NCI-H2081 treated with DMSO at 0.1 percent for 48 hours (cell line): ENCODE results near the gene IL23A.
"Not testable (repeated sequence)": the region's sequence is repeated elsewhere in the genome, so short reads cannot be mapped to it uniquely, and the experiment has no call there.

Experiments
- DNase-seq: peaks from one replicate; lab custom pipeline; 2025; lab: John Stamatoyannopoulos, UW

IL23A gene

DNA sequence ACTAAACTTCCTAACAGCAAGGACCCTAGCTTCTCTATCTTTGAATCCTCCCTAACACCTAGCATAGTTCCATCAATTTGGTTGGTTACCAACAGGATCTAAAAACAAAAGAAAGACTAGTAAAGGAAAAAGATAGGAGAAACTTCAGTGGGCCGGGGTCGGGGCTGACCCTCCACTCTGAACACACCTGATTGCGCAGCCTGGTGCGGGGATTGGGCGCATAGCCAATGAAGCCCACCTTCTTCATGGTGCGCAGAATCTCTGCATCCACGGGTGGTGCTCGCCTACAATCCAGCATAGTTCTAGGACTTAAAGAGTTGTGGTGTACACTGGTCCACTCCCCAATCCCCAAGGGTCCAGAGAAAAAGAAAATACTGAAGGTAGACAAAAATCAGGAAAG, 12.6 kb upstream of the IL23A start:
- DNase-seq, result no peak

DNA sequence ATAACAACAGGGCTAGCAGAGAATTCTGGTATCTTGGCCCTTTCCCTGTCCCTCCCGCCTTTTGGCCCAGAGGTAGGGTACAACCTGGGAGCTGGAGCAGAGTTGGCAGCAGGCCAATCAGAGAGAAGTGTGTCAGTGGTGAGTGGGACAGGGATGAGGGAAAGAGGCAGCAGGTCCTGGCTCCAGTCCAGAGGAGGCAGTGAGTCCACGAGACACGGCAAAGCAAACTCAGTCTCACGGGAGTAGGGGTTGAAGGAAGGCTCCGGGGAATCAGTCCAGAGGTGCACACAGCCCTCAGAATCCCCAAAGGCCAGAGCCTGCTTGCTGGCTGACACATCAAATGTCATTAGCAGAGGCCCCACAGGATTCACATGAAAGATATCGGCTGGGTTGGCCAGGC, 12.2 kb upstream of the IL23A start:
- DNase-seq, result no peak

DNA sequence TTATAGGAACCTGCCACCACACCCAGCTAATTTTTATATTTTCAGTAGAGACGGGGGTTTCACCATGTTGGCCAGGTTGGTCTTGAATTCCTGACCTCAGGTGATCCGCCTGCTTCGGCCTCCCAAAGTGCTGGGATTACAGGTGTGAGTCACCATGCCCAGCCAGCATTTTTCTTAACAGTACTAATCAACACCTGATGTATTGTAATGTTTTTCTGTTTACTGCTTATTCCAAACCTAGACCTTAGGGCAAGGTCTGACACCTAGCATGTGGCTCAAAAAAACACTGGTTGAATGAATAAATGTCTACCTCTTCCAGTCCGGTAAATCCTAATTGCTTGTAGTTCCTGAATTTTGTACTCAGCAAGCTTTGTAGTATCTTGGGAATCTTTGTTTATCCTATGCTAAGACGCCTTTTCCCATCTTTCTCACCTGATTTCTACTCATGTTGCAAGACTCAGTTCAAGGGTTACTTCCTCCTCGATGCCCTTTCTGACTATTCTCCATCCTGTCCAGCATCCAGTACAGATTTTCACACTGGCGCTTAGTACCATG, 7.7 kb upstream of the IL23A start:
- DNase-seq, result no peak

DNA sequence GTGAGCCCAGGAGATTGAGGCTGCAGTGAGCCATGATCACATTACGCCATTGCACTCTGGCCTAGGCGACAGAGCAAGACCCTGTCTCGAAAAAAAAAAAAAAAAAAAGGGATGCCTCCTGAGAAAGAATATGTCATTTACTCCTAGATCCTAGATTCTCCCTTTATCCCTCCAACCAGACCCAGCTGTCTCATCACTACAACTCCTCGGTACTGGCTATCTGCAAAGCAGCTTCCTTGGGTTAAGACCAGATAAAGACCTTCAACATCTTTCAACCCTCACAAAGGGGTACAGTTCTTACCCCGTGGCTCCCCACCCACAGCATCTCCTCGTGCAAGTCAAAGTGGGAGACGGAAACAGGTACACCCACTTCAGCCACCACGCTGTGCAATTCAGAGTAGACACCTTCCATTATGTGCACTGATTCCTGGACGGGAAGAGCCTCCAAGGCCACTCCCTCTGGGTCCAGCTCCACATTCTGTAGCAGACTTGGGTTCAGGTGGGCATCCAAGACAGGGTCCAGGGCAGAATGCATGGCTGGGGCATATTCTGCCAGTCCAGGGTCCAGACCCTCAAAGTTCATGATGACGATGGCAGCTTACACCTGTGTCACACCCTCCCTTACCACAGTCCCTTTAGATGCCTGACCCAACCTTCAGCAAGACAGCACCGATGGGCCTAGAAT, 6.0 kb upstream of the IL23A start:
- no peak for DNase-seq

DNA sequence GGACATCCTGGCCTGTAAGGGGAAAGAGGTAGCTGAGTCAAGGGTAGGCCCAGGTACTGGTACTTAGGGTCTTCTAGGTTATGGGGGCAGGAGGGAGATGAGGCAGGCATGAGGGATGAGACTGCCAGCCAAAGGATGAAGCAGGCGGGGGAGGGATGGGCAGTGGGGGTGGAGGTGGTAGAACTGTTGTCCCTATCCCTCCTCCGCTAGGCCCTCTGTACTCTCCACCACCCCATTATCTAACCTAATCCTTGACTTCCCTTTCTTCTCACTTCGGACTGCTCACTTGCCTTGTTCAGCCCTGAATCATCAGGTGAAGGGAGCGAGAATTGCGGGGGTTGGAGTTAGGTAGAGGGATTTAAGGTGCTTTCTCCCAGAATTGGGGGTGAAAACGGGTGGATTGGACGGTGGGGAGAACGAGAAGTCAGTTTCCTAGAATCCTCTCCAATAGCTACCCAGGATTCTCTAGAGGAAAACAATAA, 5.4 kb upstream of the IL23A start:
- DNase-seq, result no peak

DNA sequence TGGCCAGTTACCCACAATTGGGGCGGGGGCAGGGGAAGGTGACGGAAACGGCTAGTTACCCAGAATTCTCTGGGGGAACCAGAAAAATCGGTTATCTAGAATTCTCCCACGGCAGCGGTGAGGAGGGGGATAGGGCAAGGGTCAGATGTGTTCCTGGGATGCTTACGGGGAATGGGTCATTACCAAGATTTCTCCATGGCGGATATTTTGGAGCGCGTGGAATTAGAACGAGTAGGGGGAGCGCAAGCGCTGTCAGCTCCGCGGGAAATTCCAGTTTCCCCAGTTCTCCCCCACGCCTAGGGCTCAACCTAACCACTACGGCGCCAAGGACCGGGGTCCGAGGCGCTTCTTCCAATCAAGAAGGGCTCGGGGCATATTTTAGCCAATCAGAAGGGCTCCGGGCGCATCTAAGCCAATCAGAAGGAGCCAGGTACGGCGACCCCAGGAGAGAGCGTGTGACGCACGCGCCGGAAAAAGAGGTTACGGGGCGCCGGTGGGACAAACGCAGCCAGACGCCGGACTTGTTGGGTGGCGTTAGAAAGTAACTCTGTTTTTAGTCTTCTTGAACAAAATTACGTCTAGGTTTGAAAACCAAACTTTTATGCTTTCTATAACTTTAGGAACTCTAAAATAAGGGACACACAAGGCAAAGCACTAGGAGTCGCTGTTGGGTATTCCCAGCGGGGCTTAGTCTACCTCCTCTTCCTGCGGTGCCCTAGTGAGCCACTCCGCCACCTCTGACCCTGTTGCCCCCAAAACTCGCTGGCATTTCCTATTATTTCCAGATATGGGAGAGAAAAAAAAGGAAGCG, 4.8 kb upstream of the IL23A start, which contains the start of gene PAN2:
PAN2 (minus strand) TSS at position 322 of the 811 bp plus-strand sequence. CDS start 906 bp downstream, outside the sequence.
- peak; percentile 89 for DNase-seq

DNA sequence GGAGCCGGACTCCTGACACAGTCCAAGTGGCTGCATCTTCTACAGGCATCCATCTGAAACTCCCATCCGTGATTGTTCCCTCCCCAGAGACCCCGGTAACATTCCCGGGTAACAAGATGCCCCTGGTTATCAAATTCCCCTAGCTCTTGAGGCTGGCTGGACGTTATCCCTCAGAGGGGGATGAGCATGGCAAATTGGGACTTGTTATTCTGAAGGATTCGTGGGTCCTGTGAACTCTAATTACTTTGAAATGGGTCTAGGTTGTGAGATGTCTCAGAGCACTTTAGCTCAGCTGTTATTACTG, 4.2 kb upstream of the IL23A start:
- no peak for DNase-seq

DNA sequence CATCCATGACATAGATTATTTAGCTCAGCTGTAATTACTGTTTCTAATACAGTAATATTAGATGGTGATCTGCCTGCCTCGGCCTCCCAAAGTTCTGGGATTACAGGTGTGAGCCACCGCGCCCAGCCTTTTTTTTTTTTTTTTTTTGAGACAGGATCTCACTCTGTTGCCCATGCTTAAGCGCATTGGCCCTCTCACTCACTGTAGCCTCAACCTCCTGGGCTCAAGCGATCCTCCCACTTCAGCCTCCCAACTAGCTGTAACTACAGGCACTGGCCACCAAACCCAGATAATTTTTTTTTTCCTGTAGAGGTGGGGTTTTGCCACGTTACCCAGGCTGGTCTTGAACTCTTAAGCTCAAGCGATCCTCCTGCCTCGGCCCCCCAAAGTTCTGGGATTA, 3.2 kb upstream of the IL23A start:
- DNase-seq, result not testable (repeated sequence)

DNA sequence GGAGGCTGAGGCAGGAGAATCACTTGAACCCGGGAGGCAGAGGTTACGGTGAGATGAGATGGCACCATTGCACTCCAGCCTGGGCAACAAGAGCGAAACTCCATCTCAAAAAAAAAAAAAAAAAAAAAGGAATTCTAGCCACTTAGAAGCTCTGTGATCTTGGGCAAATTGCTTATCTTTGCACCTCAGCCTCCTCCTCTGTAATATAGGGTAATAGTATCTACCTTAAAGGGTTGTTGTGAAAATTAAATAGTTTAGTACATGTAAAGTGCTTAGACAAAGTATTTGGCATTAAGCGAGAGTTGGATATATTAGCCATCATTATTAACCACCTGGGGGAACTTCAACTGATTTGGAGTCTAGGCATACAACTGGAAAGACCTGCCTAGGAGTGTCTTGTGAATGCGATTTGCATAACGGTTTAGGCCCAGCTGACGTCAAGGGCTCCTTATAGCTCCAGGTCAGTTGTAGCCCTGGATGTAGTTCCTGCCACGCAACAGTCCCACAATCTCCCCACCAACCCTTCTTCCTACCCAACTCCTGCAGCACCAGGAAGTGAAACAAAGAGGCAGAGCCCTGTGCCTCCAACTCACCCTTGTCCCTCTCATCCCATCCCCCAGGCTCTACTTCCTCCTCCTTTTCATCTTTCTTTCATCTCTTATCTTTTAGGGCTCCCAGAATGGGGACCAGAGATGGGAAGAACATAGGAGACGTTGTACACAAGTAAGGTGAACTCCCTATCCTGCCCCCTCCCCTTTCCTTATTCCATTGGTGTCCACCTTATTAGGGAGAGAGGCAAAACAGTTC, 2.1 kb upstream of the IL23A start:
- DNase-seq, result no peak

DNA sequence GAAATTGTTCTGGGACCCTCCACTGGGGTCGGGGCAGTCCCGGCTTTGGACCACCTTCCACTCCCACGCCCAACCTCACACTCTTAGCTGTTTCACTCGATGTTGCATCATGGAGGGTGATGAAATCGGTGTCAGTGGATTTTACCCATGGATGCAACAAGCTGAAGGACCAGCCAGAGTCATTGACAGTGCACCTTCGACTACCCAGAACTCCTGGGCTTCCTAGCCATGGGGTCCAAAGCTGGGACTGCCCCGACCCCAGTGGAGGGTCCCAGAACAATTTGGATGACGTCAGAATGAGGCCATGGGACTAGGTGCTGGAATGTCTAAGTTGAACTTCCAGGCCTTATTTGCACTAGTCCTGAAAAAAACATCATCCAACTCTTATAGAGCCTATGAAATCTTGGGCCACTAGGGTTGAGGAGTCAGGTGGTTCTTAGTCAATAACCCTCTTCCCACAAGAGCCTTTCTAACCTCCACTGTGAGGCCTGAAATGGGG, 882 bp upstream of the IL23A start:
- no peak for DNase-seq

DNA sequence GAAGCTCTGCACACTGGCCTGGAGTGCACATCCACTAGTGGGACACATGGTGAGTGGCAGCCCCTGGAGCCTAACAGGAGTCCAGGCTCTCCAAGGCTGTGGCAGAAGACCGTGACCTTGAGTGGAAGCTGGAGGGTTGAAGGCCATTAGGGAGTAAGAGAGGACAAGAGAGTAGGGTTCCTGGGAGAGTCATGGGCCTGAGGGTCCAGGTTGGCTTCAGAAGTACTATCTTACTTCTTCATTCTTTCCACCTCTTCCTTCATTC, 406 bp downstream of the IL23A start:
- no peak for DNase-seq

DNA sequence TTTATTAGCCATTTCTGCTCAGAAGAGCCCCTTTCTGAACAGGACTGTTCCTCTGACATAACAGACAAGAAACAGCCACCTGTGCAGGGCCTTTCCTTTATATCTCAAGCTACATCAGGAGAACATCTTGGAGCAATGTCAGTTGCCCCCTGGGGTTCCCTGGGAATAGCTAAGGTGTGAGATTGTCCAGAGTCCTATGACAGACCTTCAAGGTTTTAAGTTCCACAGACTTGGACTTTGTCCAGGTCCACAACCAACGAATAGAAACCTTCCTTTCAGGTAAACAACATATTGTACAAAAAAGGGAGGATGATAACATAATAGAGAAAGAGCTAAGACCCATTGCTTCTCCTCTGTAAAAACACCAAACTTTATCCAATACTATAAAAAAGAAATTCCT, 2.9 kb downstream of the IL23A start:
- no peak for DNase-seq

DNA sequence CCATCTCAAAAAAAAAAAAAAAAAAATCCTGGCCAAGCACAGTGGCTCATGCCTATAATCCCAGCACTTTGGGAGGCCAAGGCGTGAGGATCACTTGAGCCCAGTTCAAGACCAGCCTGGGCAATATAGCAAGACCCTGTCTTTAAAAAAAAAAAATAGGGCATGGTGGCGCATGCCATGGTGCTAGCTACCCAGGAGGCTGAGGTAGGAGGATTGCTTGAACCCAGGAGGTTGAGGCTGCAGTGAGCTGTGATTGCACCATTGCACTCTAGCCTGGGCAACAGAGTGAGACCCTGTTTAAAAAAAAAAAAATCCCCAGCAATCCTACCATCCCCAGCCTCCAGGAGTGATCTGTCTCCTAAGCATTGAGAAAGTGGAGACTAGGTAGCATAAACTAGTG, 3.6 kb downstream of the IL23A start:
- DNase-seq, result not testable (repeated sequence)

DNA sequence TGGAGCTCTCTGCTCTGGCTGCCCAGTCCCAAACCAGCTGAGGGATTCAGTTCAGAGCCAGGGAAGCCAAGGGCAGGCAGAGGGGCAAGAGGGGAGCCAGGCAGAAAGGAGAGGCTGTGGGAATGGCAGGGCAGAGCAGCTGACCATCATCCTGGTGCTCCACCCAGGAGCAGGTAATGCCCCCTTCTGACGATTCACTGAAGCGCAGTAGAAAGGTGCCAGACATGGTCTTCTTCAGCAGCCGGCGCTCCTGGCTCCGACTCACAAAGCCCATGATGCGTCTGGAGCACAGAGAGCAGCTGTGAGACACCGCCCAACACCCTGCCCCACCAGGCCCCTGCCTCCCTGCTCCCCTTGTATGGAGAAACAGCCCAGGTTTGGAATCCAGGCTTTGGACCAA, 8.0 kb downstream of the IL23A start:
- no peak for DNase-seq

DNA sequence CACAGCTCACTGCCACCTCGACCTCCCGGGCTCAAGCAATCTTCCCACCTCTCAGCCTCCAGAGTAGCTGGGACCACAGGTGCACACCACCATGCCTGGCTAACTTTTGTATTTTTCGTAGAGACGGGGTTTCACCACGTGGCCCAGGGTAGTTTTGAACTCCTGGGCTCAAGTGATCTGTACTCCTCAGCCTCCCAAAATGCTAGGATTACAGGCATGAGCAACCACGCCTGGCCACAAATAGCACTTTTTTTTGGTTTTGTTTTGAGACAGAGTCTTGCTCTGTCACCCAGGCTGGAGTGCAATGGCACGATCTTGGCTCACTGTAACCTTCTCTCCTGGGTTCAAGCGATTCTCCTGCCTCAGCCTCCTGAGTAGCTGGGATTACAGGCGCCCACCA, 8.6 kb downstream of the IL23A start:
- not testable (repeated sequence) for DNase-seq

DNA sequence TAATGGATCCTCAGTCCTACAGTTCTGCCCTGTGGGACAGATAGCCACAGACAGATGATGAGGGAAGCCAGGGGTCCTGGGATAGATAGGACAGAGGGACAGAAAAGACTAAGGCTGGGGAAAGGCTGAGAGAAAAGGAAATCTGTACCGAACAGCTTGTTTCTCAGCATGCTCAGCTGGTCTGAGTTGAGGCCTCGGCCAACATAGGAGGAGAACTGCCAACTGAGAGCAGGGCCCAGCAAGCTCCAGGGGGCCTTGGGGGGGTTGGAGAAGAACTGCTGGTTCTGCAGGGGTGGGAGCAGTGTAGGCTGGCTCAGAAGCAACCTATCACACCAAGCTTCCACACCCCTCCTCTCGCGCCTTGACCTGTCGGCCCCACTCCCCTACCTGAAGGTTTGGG, 10.1 kb downstream of the IL23A start:
- no peak for DNase-seq

DNA sequence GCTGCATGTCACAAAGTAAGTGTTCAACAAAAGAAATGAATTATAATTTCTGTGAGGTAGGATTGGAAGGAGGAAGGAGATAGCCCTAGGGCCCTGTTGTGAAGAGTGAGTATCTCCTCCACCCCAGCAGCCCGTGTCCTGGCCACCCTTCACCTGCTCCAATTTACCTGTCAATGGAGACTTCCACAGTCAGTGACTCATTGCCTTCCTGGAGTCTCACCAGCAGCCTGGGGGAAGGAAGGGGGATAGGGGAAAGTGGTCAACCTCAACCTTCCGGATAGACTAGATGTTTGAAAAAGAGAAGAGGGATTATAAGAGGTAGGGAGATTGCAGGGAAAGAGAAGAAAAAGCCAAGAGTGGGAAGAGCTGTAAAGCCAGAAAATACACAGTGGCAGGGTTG, 12.0 kb downstream of the IL23A start:
- DNase-seq, result no peak

DNA sequence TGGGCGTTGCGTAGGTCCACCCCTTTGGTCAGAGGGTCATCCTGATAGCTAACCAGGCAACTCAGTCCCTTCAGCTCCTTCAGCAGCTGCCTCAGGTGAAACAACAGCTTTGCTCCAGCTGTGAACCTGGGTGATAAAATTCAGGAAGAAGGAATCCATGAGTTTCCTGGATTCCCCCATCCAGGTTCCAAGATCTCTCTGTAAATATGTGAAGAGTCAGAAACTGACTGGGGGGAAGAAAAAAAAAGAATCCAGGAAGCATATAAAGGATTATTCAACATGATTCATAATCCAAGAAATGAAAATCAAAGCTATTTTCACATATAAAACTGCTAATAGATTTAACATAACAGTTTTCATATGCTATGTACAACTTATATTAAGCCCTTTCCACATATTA, 12.6 kb downstream of the IL23A start:
- no peak for DNase-seq

DNA sequence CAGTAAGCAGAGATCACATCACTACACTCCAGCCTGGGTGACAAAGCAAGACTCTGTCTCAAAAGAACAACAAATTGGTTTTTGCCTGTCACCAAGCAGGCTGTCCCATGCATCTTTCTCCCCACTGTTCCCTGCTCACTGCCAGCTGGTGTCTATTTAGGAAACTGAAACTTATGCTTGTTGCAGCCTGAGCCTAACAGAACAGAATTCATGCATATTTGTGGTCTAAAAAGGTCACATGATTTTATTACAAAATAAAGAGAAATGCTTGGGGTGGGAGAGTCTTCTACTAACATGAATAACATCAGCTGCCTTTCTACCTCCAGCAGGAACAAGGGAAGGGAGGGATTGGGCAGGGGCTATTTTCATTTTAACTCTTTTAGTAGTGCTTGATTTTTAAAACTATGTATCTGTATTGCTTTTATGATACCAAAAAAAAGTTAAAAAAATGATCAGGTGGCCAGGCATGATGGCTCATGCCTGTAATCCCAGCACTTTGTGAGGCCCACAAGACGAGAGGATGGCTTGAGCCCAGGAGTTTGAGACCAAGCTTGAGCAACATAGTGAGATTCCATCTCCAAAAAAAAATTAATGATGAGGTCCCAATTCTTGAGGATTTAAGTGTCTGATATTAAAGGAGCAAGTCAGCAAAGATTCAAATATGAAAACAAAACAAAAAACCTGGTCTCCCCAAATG, 20.3 kb downstream of the IL23A start:
- no peak for DNase-seq

DNA sequence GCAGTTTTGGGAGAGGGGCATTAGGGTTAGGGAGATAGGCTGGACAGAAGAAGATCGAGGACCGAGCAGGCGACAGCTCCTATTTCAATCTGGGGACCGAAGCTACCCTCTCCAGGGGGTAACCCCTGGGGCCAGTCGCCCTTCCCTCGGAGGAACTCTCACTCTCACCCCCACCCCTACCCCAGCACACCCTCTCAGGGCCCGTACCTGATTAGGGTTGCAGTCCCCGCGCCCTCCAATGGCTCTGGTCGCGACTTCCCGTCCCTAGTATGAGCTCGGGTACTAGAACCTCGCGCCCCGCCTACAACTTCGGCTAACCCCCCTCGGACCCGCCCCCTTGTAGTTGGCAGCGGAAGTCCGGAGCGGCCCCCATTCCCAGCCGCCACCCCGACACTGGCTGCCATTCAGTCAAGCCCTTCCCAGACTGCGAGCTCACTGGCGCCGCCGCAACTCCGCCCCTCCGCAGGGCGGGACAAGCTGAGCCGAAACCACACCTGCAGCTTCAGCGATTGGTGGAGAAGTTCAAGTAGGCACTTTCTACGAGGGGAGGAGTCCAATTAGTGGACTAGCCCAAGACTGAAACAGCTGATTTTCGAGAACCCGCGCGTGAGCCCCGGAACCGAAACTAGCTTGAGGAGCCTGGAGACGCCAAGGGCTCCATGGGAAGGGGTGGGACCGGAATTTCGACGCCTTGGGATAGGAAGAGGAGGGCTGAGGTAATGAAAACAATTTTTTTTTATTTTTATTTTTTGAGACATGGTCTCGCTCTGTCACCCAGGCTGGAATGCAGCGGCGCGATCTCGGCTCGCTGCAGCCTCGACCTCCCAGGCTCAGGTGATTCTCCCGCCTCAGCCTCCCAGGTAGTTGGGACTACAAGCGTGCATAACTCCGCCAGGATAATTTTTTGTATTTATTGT, 21.4 kb downstream of the IL23A start, which contains the start of gene STAT2:
STAT2 (minus strand) TSS at position 257 of the 917 bp plus-strand sequence. CDS start 3,536 bp downstream, outside the sequence.
- DNase-seq, result peak; percentile 94
